Heart right ventricle (tissue), 16 donors: ENCODE results near the gene CYTH4. TPM values are rescaled to one million over a fixed set of nuclear protein-coding genes. Genes with fewer than 3 reads are reported as not detected.

Experiments
- ATAC-seq, 8 donors: fragments of 200-7000 bp; cut with Tn5 transposase; one replicate each; pipeline ENCODE4 v1.9.1; 2020; ENCODE audit warnings: mild to moderate bottlenecking in 8 of 8, moderate library complexity in 8 of 8, moderate number of reproducible peaks in 1 of 8
- DNase-seq, 2 donors: peaks; one replicate each; pipeline ENCODE4 v3.0.0-alpha.2; 2020
- H3K27ac ChIP-seq, 10 donors: fragments of 200-600 bp; sonication (generic) in 2 of 10; one replicate each; pipeline versions ENCODE4 v1.5.0 to v1.8.0; 2020 to 2022; ENCODE audit warnings: mild to moderate bottlenecking in 3 of 10
- H3K27me3 ChIP-seq, 7 donors: fragments of 200-600 bp; one replicate each; pipeline ENCODE4 v1.8.0; 2021 to 2022; ENCODE audit warnings: mild to moderate bottlenecking in 2 of 7
- H3K36me3 ChIP-seq, 9 donors: fragments of 200-600 bp; sonication (generic) in 1 of 9; one replicate each; pipeline versions ENCODE4 v1.5.0 to v1.8.0; 2020 to 2022; ENCODE audit warnings: mild to moderate bottlenecking in 2 of 9
- H3K4me1 ChIP-seq, 9 donors: fragments of 200-600 bp; sonication (generic) in 1 of 9; one replicate each; pipeline versions ENCODE4 v1.5.0 to v1.8.0; 2020 to 2022; ENCODE audit warnings: mild to moderate bottlenecking in 4 of 9
- H3K4me3 ChIP-seq, 10 donors: fragments of 200-600 bp; sonication (generic) in 2 of 10; one replicate each; pipeline versions ENCODE4 v1.5.0 to v1.8.0; 2020 to 2022; ENCODE audit warnings: mild to moderate bottlenecking in 7 of 10, moderate library complexity in 2 of 10
- H3K9me3 ChIP-seq, 11 donors: fragments of 200-600 bp in 10 of 11; sonication (generic) in 2 of 11; one replicate each; pipeline versions ENCODE4 v1.5.0 to v1.8.0; 2013 to 2022; ENCODE audit warnings: mild to moderate bottlenecking in 2 of 11, control low read depth in 1 of 11, moderate library complexity in 1 of 11
- CTCF ChIP-seq, 9 donors: fragments of 200-600 bp; sonication (generic) in 2 of 9; IDR thresholded peaks; one replicate each; pipeline versions ENCODE4 v1.5.0 to v1.8.0; 2021 to 2022; ENCODE audit warnings: antibody characterized with exemption in 9 of 9, mild to moderate bottlenecking in 5 of 9, moderate library complexity in 1 of 9
- WGBS, 2 donors: extraction: QIAGEN DNeasy Blood & Tissue Kit; methylation state at CpG; one replicate each; pipeline ENCODE4 v1.1.7; 2013; ENCODE audit warnings: inconsistent platforms in 1 of 2; 5-methylcytosine and 5-hydroxymethylcytosine counted together
- intact Hi-C, 10 donors: fragments of 100-400 bp; cut with DNase I; formaldehyde crosslinking; loops; one replicate each; pipeline versions ENCODE4 v1.11.1 to v1.14.2; 2022
- polyA plus RNA-seq, 2 donors: library from polyadenylated mRNA; stranded (reverse); fragments of 200-250 nt; gene quantifications; one replicate each; pipeline ENCODE4 v1.2.3, GENCODE V29; 2013
- total RNA-seq, 10 donors: library from RNA; stranded (reverse); fragmentation: NEBNext Ultra II Directional in 3 of 10; extraction: Animal tissue kit (Norgen Biotek cat#: 25700) in 3 of 10; gene quantifications; one replicate each; pipeline versions ENCODE4 v1.2.1 to v1.2.4, GENCODE V29; 2021 to 2023
- donor health status: Arrhythmogenic right ventricular cardiomyopathy.
- donor health status: ischemic (EF 13 %, LVEDD 7.1; RV severe dilation, severe dysfunction).
- donor health status: healthy with polysubstance abuse.
- donor health status: DM: no; HTN: yes; CAD: no.
- donor health status: DM: no; HTN: no; CAD: no.
- donor health status: ischemic (EF 25% LVEDD 6.9; RV normal size, moderate dysfunction).
- donor health status: ischemic (EF 25% LVEDD 5.7; RV mildly dilated, moderate dysfunction).
- donor health status: healthy.
- donor health status: DM: yes; HTN: yes; CAD: no.
- donor health status: Ischemic cardiomyopathy.
- donor health status: ischemic (EF 35%, LVEDD 5.7; RV mildly dilated, moderate dysfunction).
- donor health status: nonischemic (EF 11% LVEDD 7.7; RV severe dilation, severe dysfunction).
- donor health status: DM: yes; HTN: yes; CAD: no.
- donor health status: PGD.
- donor health status: ischemic (EF 29% LVEDD 5.4; RV normal size, mild dysfunction).
- donor health status: nonischemic (EF 23%, LVEDD 6.1; RV moderate dilation, normal function).

CYTH4 gene
- total and polyA plus RNA-seq, 12 donors, result 1.8 to 29.3 (median 4.3) TPM

GRCh38 chr22:37354261-37354660, 72.0 kb downstream of the CYTH4 start:
- Histone ChIP-seq H3K27me3 (peaks cover 0 to 66% (median 17%) of the 10 kb centered on the region in 7 donors), H3K4me3 (no peak overlapping the region), H3K36me3 (no peaks in the 10 kb centered on the region), H3K27ac (no peak overlapping the region), H3K9me3 (no peaks in the 10 kb centered on the region), H3K4me1 (no peaks in the 10 kb centered on the region)
- TF ChIP-seq CTCF (IDR thresholded peaks at IDR 0.05), result no peak
- WGBS, 2 donors, result 71 to 77% methylated on average over 4 of the region's 4 CpGs
- DNase-seq (no peak), ATAC-seq (no peak)
- intact Hi-C loops, result no loop called here

GRCh38 chr22:37354670-37355069, 72.4 kb downstream of the CYTH4 start:
- peaks cover 0 to 68% (median 17%) of the 10 kb centered on the region in 7 donors for H3K27me3 ChIP-seq
- TF ChIP-seq CTCF (IDR thresholded peaks at IDR 0.05), result no peak
- H3K4me1 ChIP-seq, result no peaks in the 10 kb centered on the region
- no peak for ATAC-seq
- H3K27ac ChIP-seq, result no peak overlapping the region
- WGBS, 2 donors, result 76% methylated on average over 5 of the region's 5 CpGs
- no peaks in the 10 kb centered on the region for H3K9me3 ChIP-seq
- no peak for DNase-seq
- H3K4me3 ChIP-seq, result no peak overlapping the region
- intact Hi-C loops, result no loop called here
- H3K36me3 ChIP-seq, result no peaks in the 10 kb centered on the region

- WGBS, 2 donors, result 81 to 83% methylated on average over 14 of the region's 14 CpGs
- ATAC-seq, result no peak
Observed at GRCh38 chr22:37355174-37355573, 72.9 kb downstream of the CYTH4 start.

GRCh38 chr22:37356922-37357321, 74.6 kb downstream of the CYTH4 start:
- ATAC-seq (no peak), DNase-seq (no peak)
- WGBS, 2 donors, result 75 to 76% methylated on average over 8 of the region's 8 CpGs
- peaks cover 0 to 68% (median 17%) of the 10 kb centered on the region in 7 donors for H3K27me3 ChIP-seq
- TF ChIP-seq CTCF (IDR thresholded peaks at IDR 0.05), result no peak
- no peak overlapping the region for H3K27ac ChIP-seq
- no peaks in the 10 kb centered on the region for H3K36me3 ChIP-seq
- no peak overlapping the region for H3K4me3 ChIP-seq
- intact Hi-C loops, result no loop called here
- no peaks in the 10 kb centered on the region for H3K4me1 ChIP-seq
- H3K9me3 ChIP-seq, result no peaks in the 10 kb centered on the region

More at GRCh38 chr22:37355174-37355573, 72.9 kb downstream of the CYTH4 start:
- no peaks in the 10 kb centered on the region for H3K36me3 ChIP-seq
- H3K9me3 ChIP-seq, result no peaks in the 10 kb centered on the region
- no peak for DNase-seq
- intact Hi-C loops, result no loop called here
- no peak for TF ChIP-seq CTCF (IDR thresholded peaks at IDR 0.05)
- no peaks in the 10 kb centered on the region for H3K4me1 ChIP-seq
- no peak overlapping the region for H3K27ac ChIP-seq
- peaks cover 0 to 66% (median 17%) of the 10 kb centered on the region in 7 donors for H3K27me3 ChIP-seq
- H3K4me3 ChIP-seq, result no peak overlapping the region
